Liver (tissue), 3 donors: ENCODE results near the gene ZC3H15.

Experiments
- ATF3 ChIP-seq: IDR thresholded peaks from 2 replicates; pipeline ENCODE4 v1.6.1; 2016; ENCODE audit warnings: antibody characterized with exemption
- CTCF ChIP-seq: fragments of 150-350 bp; IDR thresholded peaks from 2 replicates; pipeline ENCODE4 v1.5.1; 2017; ENCODE audit warnings: improper control_type of control experiment, low read depth, low read length; ENCODE audit not compliant: missing input control
- EGR1 ChIP-seq, 2 donors: IDR thresholded peaks; 2 replicates each; pipeline ENCODE4 v1.6.1; 2016 to 2018; ENCODE audit warnings: antibody characterized with exemption in 2 of 2, low read depth in 2 of 2
- FOXA1 ChIP-seq: IDR thresholded peaks from 2 replicates; pipeline ENCODE4 v1.6.1; 2016; ENCODE audit warnings: antibody characterized with exemption
- GABPA ChIP-seq, 2 donors: IDR thresholded peaks in 1 of 2; conservative IDR thresholded peaks in 1 of 2; 2 replicates each; pipeline ENCODE4 v1.6.1; 2016; ENCODE audit warnings: antibody characterized with exemption in 2 of 2, mild to moderate bottlenecking in 1 of 2, moderate library complexity in 1 of 2
- HNF4G ChIP-seq: IDR thresholded peaks from 2 replicates; pipeline ENCODE4 v1.6.1; 2016; ENCODE audit warnings: antibody characterized with exemption
- MAX ChIP-seq: IDR thresholded peaks from 2 replicates; pipeline ENCODE4 v1.6.1; 2016; ENCODE audit warnings: antibody characterized with exemption
- RAD21 ChIP-seq, 2 donors: IDR thresholded peaks; 2 replicates each; pipeline ENCODE4 v1.6.1; 2016; ENCODE audit warnings: antibody characterized with exemption in 2 of 2, mild to moderate bottlenecking in 2 of 2
- REST ChIP-seq: IDR thresholded peaks from 2 replicates; pipeline ENCODE4 v1.6.1; 2016; ENCODE audit warnings: antibody characterized with exemption, mild to moderate bottlenecking
- SP1 ChIP-seq: IDR thresholded peaks from 2 replicates; pipeline ENCODE4 v1.6.1; 2018; ENCODE audit warnings: antibody characterized with exemption, mild to moderate bottlenecking
- TAF1 ChIP-seq: conservative IDR thresholded peaks from 2 replicates; pipeline ENCODE4 v1.6.1; 2016; ENCODE audit warnings: antibody characterized with exemption, mild to moderate bottlenecking
- YY1 ChIP-seq: IDR thresholded peaks from 2 replicates; pipeline ENCODE4 v1.6.1; 2016; ENCODE audit warnings: antibody characterized with exemption, mild to moderate bottlenecking
- ZBTB33 ChIP-seq: IDR thresholded peaks from 2 replicates; pipeline ENCODE4 v1.6.1; 2016; ENCODE audit warnings: antibody characterized with exemption
- donor health status: healthy.
- donor health status: healthy.

GRCh38 chr2:186542002-186542401 is 55.9 kb downstream of the ZC3H15 start:
- TF ChIP-seq CTCF (no peak), MAX (no peak), FOXA1 (no peak), RAD21 (IDR thresholded peaks at IDR 0.05) (no peak), ZBTB33 (no peak), TAF1 (no peak), ATF3 (no peak), GABPA (IDR thresholded peaks at IDR 0.05 in 1 of 2, conservative IDR thresholded peaks at IDR 0.05 in 1 of 2) (no peak), HNF4G (no peak), YY1 (no peak), SP1 (no peak), REST (no peak), EGR1 (IDR thresholded peaks at IDR 0.05; ENCODE audit: low read depth in 2 of 2) (no peak)
